H9 (cell line): ENCODE data around the gene HYAL4. TPM values are rescaled to one million over a fixed set of nuclear protein-coding genes. Genes with fewer than 3 reads are reported as not detected.

Experiments
- DNase-seq: peaks from one replicate; pipeline ENCODE4 v3.0.0-alpha.2; 2017
- H2AFZ ChIP-seq: one replicate; pipeline ENCODE4 v1.6.1; 2013; ENCODE audit warnings: mild to moderate bottlenecking, low read length, control low read depth, moderate library complexity
- H2AK5ac ChIP-seq: 2 replicates; pipeline ENCODE4 v1.6.1; 2013; ENCODE audit warnings: low read length, control low read depth, mixed read lengths; ENCODE audit not compliant: insufficient read length
- H2BK120ac ChIP-seq: one replicate; pipeline ENCODE4 v1.6.1; 2013; ENCODE audit warnings: low read depth, mild to moderate bottlenecking, low read length, control low read depth, inconsistent platforms; ENCODE audit not compliant: poor library complexity, severe bottlenecking
- H2BK12ac ChIP-seq: 2 replicates; pipeline ENCODE4 v1.6.1; 2013; ENCODE audit warnings: low read length, control low read depth, mixed read lengths, low read depth; ENCODE audit not compliant: insufficient read length
- H2BK15ac ChIP-seq: 2 replicates; pipeline ENCODE4 v1.6.1; 2013; ENCODE audit warnings: low read depth, low read length, control low read depth
- H2BK20ac ChIP-seq: one replicate; pipeline ENCODE4 v1.6.1; 2013; ENCODE audit warnings: low read depth, mild to moderate bottlenecking, low read length, control low read depth, inconsistent platforms; ENCODE audit not compliant: poor library complexity, severe bottlenecking
- H2BK5ac ChIP-seq: 2 replicates; pipeline ENCODE4 v1.6.1; 2013; ENCODE audit warnings: low read length, control low read depth, mixed read lengths; ENCODE audit not compliant: insufficient read length
- H3K14ac ChIP-seq: 2 replicates; pipeline ENCODE4 v1.6.1; 2013; ENCODE audit warnings: low read length, control low read depth; ENCODE audit not compliant: insufficient read depth
- H3K18ac ChIP-seq: 2 replicates; pipeline ENCODE4 v1.6.1; 2013; ENCODE audit warnings: low read depth, mild to moderate bottlenecking, mixed read lengths, low read length, control low read depth; ENCODE audit not compliant: insufficient read length
- H3K23ac ChIP-seq: 2 replicates; pipeline ENCODE4 v1.6.1; 2013; ENCODE audit warnings: low read length, control low read depth, mixed read lengths, low read depth; ENCODE audit not compliant: insufficient read length
- H3K23me2 ChIP-seq: 2 replicates; pipeline ENCODE4 v1.6.1; 2013; ENCODE audit warnings: low read depth, mild to moderate bottlenecking, mixed read lengths, low read length, control low read depth; ENCODE audit not compliant: insufficient read length, poor library complexity, severe bottlenecking
- H3K27ac ChIP-seq: 2 replicates; pipeline ENCODE4 v1.5.1; 2013; ENCODE audit warnings: low read length, control low read depth, mixed read lengths, low read depth; ENCODE audit not compliant: insufficient read length
- H3K27me3 ChIP-seq: 2 replicates; pipeline ENCODE4 v1.6.1; 2013; ENCODE audit warnings: low read length, control low read depth, inconsistent platforms; ENCODE audit not compliant: insufficient read depth
- H3K4ac ChIP-seq: 2 replicates; pipeline ENCODE4 v1.6.1; 2013; ENCODE audit warnings: low read depth, mild to moderate bottlenecking, control low read depth, inconsistent platforms, low read length, moderate library complexity
- H3K4me1 ChIP-seq: 2 replicates; pipeline ENCODE4 v1.6.1; 2013; ENCODE audit warnings: low read length, control low read depth, inconsistent platforms; ENCODE audit not compliant: insufficient read depth
- H3K4me2 ChIP-seq: 2 replicates; pipeline ENCODE4 v1.6.1; 2013; ENCODE audit warnings: low read length, control low read depth, mixed read lengths; ENCODE audit not compliant: insufficient read length, insufficient read depth
- H3K56ac ChIP-seq: 2 replicates; pipeline ENCODE4 v1.6.1; 2013; ENCODE audit warnings: low read depth, mild to moderate bottlenecking, mixed read lengths, low read length, control low read depth; ENCODE audit not compliant: insufficient read length
- H3K79me1 ChIP-seq: 2 replicates; pipeline ENCODE4 v1.6.1; 2013; ENCODE audit warnings: low read depth, mild to moderate bottlenecking, moderate library complexity, low read length, control low read depth, inconsistent platforms; ENCODE audit not compliant: insufficient read depth, poor library complexity, severe bottlenecking
- H3K79me2 ChIP-seq: 2 replicates; pipeline ENCODE4 v1.6.1; 2013; ENCODE audit warnings: low read length, control low read depth, inconsistent platforms; ENCODE audit not compliant: insufficient read depth
- H3K9ac ChIP-seq: 2 replicates; pipeline ENCODE4 v1.6.1; 2013; ENCODE audit warnings: low read length, control low read depth, mixed read lengths; ENCODE audit not compliant: insufficient read length; ENCODE audit errors: extremely low read depth
- H3K9me3 ChIP-seq: one replicate; pipeline ENCODE4 v1.6.1; 2013; ENCODE audit warnings: low read depth, low read length, inconsistent platforms; ENCODE audit not compliant: control insufficient read depth
- H3T11ph ChIP-seq: one replicate; pipeline ENCODE4 v1.6.1; 2013; ENCODE audit warnings: mild to moderate bottlenecking, low read length, control low read depth, inconsistent platforms
- H4K20me1 ChIP-seq: one replicate; pipeline ENCODE4 v1.6.1; 2013; ENCODE audit not compliant: control insufficient read depth, insufficient read length, insufficient read depth
- H4K5ac ChIP-seq: 2 replicates; pipeline ENCODE4 v1.6.1; 2013; ENCODE audit warnings: low read depth, mild to moderate bottlenecking, mixed read lengths, low read length, control low read depth; ENCODE audit not compliant: insufficient read length
- H4K8ac ChIP-seq: replicated peaks from 2 replicates; pipeline ENCODE4 v1.6.1; 2013; ENCODE audit warnings: low read length, control low read depth, mixed read lengths, low read depth; ENCODE audit not compliant: insufficient read length
- H4K91ac ChIP-seq: 2 replicates; pipeline ENCODE4 v1.6.1; 2013; ENCODE audit warnings: low read depth, mild to moderate bottlenecking, moderate library complexity, mixed read lengths, low read length, control low read depth; ENCODE audit not compliant: insufficient read length
- H3K27ac Mint-ChIP-seq, 3 experiments: 2 replicates in 2 of 3; 3 replicates in 1 of 3; pipeline ENCODE4 v1.8.0; 2020 to 2021; ENCODE audit warnings: mixed read lengths in 3 of 3, mild to moderate bottlenecking in 1 of 3, moderate library complexity in 1 of 3
- H3K27me3 Mint-ChIP-seq: 2 replicates; pipeline ENCODE4 v1.8.0; 2021; ENCODE audit warnings: low read depth, mild to moderate bottlenecking, moderate library complexity, mixed read lengths
- H3K36me3 Mint-ChIP-seq, 3 experiments: 2 replicates in 2 of 3; 3 replicates in 1 of 3; pipeline ENCODE4 v1.8.0; 2020 to 2021; ENCODE audit warnings: low read depth in 3 of 3, mixed read lengths in 3 of 3; ENCODE audit not compliant: insufficient read depth in 1 of 3
- H3K4me1 Mint-ChIP-seq, 2 experiments: 2 replicates each; pipeline ENCODE4 v1.8.0; 2020; ENCODE audit warnings: mixed read lengths in 2 of 2
- H3K4me3 Mint-ChIP-seq, 2 experiments: 2 replicates in 1 of 2; 3 replicates in 1 of 2; pipeline ENCODE4 v1.8.0; 2020 to 2021; ENCODE audit warnings: mild to moderate bottlenecking in 2 of 2, mixed read lengths in 2 of 2, moderate library complexity in 1 of 2
- H3K9me3 Mint-ChIP-seq, 2 experiments: 2 replicates in 1 of 2; 3 replicates in 1 of 2; pipeline ENCODE4 v1.8.0; 2020; ENCODE audit warnings: mild to moderate bottlenecking in 2 of 2, mixed read lengths in 2 of 2, moderate library complexity in 1 of 2
- WGBS: extraction: QIAGEN DNeasy Blood & Tissue Kit; methylation state at CpG from one replicate; pipeline ENCODE4 v1.1.7; 2013; ENCODE audit warnings: missing lambda C conversion rate, low lambda C conversion rate, mixed read lengths; ENCODE audit not compliant: insufficient read length; ENCODE audit errors: extremely low coverage; 5-methylcytosine and 5-hydroxymethylcytosine counted together
- total RNA-seq: library from RNA; stranded (reverse); gene quantifications from 2 replicates; pipeline ENCODE4 v1.2.1, GENCODE V29; 2021
- TF ChIP-seq, protein P1 (sequence below): fragments of 200-600 bp; sonication (generic); conservative IDR thresholded peaks from 3 replicates; pipeline ENCODE4 v1.8.0; 2021; ENCODE audit warnings: antibody characterized with exemption, mild to moderate bottlenecking

HYAL4 gene
- total RNA-seq, 1 experiment from 2014 or later, result not detected

DNA sequence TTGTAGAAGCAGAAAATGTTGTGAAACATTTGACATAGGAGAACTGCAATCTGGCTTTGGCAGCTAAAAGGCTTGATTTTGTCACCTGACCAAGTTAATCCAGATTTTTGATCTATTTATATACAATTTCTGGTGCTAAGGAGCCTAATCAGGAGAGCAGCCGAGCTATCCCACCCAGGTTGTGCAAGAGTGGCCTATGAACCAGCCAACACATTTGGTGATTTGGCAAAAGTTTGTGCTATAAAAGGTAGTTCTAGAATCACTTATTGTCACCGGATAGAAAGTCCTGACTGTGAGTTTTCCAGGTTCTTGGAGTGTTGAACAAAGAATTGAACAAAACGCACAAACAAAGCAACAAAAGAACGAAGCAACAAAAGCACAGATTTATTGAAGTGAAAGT is 78.6 kb downstream of the HYAL4 start:
- Histone ChIP-seq H3K18ac (no peak overlapping the region), H2BK15ac (no peak overlapping the region), H2BK5ac (no peak overlapping the region), H3T11ph (no peak overlapping the region), H3K23ac (no peak overlapping the region), H2BK120ac (no peak overlapping the region), H3K27me3 (no peaks in the 10 kb centered on the region), H2BK12ac (no peak overlapping the region), H2AFZ (no peak overlapping the region), H3K9ac (no peak overlapping the region), H2AK5ac (no peak overlapping the region), H3K23me2 (no peaks in the 10 kb centered on the region), H4K8ac (no peak overlapping the region), H3K79me1 (no peaks in the 10 kb centered on the region), H4K20me1 (no peaks in the 10 kb centered on the region), H3K4me1 (no peaks in the 10 kb centered on the region), H3K27ac (no peak overlapping the region), H3K4me2 (no peak overlapping the region), H2BK20ac (no peak overlapping the region), H3K79me2 (no peaks in the 10 kb centered on the region), H4K5ac (no peak overlapping the region), H4K91ac (no peak overlapping the region), H3K56ac (no peak overlapping the region), H3K4ac (no peak overlapping the region), H3K9me3 (no peaks in the 10 kb centered on the region), H3K14ac (no peak overlapping the region)
- DNase-seq, result no peak
- no CpG with 5 or more reads among the region's 4 CpGs for WGBS
- Mint-ChIP-seq H3K36me3 (peaks cover 2 to 5% (median 3%) of the 10 kb centered on the region in 3 experiments; a peak in 3 of 7 replicates), H3K9me3 (peaks cover 5% of the 10 kb centered on the region in 2 experiments; a peak in 4 of 5 replicates), H3K4me3 (no peak overlapping the region), H3K27me3 (no peaks in the 10 kb centered on the region), H3K4me1 (peaks cover 3 to 9% of the 10 kb centered on the region in 2 experiments), H3K27ac (no peak overlapping the region)
- TF ChIP-seq, protein P1, sequence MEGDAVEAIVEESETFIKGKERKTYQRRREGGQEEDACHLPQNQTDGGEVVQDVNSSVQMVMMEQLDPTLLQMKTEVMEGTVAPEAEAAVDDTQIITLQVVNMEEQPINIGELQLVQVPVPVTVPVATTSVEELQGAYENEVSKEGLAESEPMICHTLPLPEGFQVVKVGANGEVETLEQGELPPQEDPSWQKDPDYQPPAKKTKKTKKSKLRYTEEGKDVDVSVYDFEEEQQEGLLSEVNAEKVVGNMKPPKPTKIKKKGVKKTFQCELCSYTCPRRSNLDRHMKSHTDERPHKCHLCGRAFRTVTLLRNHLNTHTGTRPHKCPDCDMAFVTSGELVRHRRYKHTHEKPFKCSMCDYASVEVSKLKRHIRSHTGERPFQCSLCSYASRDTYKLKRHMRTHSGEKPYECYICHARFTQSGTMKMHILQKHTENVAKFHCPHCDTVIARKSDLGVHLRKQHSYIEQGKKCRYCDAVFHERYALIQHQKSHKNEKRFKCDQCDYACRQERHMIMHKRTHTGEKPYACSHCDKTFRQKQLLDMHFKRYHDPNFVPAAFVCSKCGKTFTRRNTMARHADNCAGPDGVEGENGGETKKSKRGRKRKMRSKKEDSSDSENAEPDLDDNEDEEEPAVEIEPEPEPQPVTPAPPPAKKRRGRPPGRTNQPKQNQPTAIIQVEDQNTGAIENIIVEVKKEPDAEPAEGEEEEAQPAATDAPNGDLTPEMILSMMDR, result no peak
